Neuronal stem cell (in vitro differentiated cells): ENCODE measurements around the gene KLHL8. TPM values are rescaled to one million over a fixed set of nuclear protein-coding genes. Genes with fewer than 3 reads are reported as not detected.
A peak's percentile ranks its signal among the peaks of the same experiment; 100 is the strongest.

Experiments
- DNase-seq: peaks from one replicate; pipeline ENCODE4 v3.0.0-alpha.2; 2013; ENCODE audit warnings: low spot score
- H2AFZ ChIP-seq: one replicate; pipeline ENCODE4 v1.6.1; 2013; ENCODE audit warnings: mild to moderate bottlenecking, low read length, inconsistent platforms
- H2AK5ac ChIP-seq: 2 replicates; pipeline ENCODE4 v1.6.1; 2013; ENCODE audit warnings: low read depth, mild to moderate bottlenecking, inconsistent platforms, low read length, moderate library complexity, mixed read lengths
- H2BK120ac ChIP-seq: 2 replicates; pipeline ENCODE4 v1.6.1; 2013; ENCODE audit warnings: low read depth, mild to moderate bottlenecking, inconsistent platforms, low read length, moderate library complexity, mixed read lengths
- H2BK12ac ChIP-seq: one replicate; pipeline ENCODE4 v1.6.1; 2013; ENCODE audit warnings: low read length, inconsistent platforms
- H2BK15ac ChIP-seq: 2 replicates; pipeline ENCODE4 v1.6.1; 2013; ENCODE audit warnings: mild to moderate bottlenecking, low read length, inconsistent platforms, mixed read lengths
- H2BK5ac ChIP-seq: one replicate; pipeline ENCODE4 v1.6.1; 2013; ENCODE audit warnings: inconsistent platforms, mild to moderate bottlenecking, low read length, moderate library complexity
- H3K14ac ChIP-seq: one replicate; pipeline ENCODE4 v1.6.1; 2013; ENCODE audit warnings: low read length, inconsistent platforms
- H3K18ac ChIP-seq: 2 replicates; pipeline ENCODE4 v1.6.1; 2013; ENCODE audit warnings: low read length, inconsistent platforms
- H3K23ac ChIP-seq: 2 replicates; pipeline ENCODE4 v1.6.1; 2013; ENCODE audit warnings: low read depth, mild to moderate bottlenecking, mixed read lengths, low read length, inconsistent platforms; ENCODE audit not compliant: poor library complexity
- H3K27ac ChIP-seq: replicated peaks from 3 replicates; pipeline ENCODE4 v1.5.1; 2013; ENCODE audit warnings: low read length, inconsistent platforms
- H3K27me3 ChIP-seq, 3 experiments: 2 replicates each; pipeline ENCODE4 v1.6.1; 2013; ENCODE audit warnings: low read length in 3 of 3, mild to moderate bottlenecking in 2 of 3, inconsistent platforms in 1 of 3, low read depth in 1 of 3, mixed read lengths in 1 of 3, moderate library complexity in 1 of 3; ENCODE audit not compliant: control insufficient read depth in 3 of 3, insufficient read depth in 3 of 3
- H3K36me3 ChIP-seq, 2 donors: replicated peaks in 1 of 2; 2 replicates each; pipeline ENCODE4 v1.6.1; 2013; ENCODE audit warnings: low read length in 2 of 2; ENCODE audit not compliant: control insufficient read depth in 2 of 2, insufficient read depth in 2 of 2
- H3K4ac ChIP-seq: 2 replicates; pipeline ENCODE4 v1.6.1; 2013; ENCODE audit warnings: inconsistent platforms, mild to moderate bottlenecking, low read length, moderate library complexity
- H3K4me1 ChIP-seq, 2 donors: 1 replicate in 1 of 2; 2 replicates in 1 of 2; pipeline ENCODE4 v1.6.1; 2013; ENCODE audit warnings: low read length in 2 of 2, low read depth in 1 of 2; ENCODE audit not compliant: control insufficient read depth in 2 of 2, insufficient read depth in 1 of 2
- H3K4me2 ChIP-seq: one replicate; pipeline ENCODE4 v1.6.1; 2013; ENCODE audit warnings: mild to moderate bottlenecking, low read length, inconsistent platforms; ENCODE audit not compliant: insufficient read depth, poor library complexity, severe bottlenecking
- H3K4me3 ChIP-seq, 2 donors: 2 replicates each; pipeline ENCODE4 v1.5.1; 2013; ENCODE audit warnings: low read length in 2 of 2, mild to moderate bottlenecking in 2 of 2, inconsistent platforms in 1 of 2, moderate library complexity in 1 of 2
- H3K79me1 ChIP-seq: one replicate; pipeline ENCODE4 v1.6.1; 2013; ENCODE audit warnings: low read depth, mild to moderate bottlenecking, inconsistent platforms, low read length, moderate library complexity
- H3K9ac ChIP-seq: one replicate; pipeline ENCODE4 v1.6.1; 2013; ENCODE audit warnings: mild to moderate bottlenecking, low read depth, low read length, inconsistent platforms; ENCODE audit not compliant: poor library complexity
- H3K9me3 ChIP-seq, 2 donors: replicated peaks in 1 of 2; 2 replicates each; pipeline versions ENCODE3 to v1.6.1; 2013; ENCODE audit warnings: low read length in 2 of 2, mild to moderate bottlenecking in 2 of 2, inconsistent platforms in 1 of 2, low read depth in 1 of 2, mixed read lengths in 1 of 2, moderate library complexity in 1 of 2; ENCODE audit not compliant: control insufficient read depth in 2 of 2, insufficient read depth in 1 of 2
- H4K8ac ChIP-seq: one replicate; pipeline ENCODE4 v1.6.1; 2013; ENCODE audit warnings: low read depth, mild to moderate bottlenecking, inconsistent platforms, low read length, moderate library complexity
- H4K91ac ChIP-seq: one replicate; pipeline ENCODE4 v1.6.1; 2013; ENCODE audit warnings: low read length, low read depth, mild to moderate bottlenecking, inconsistent platforms; ENCODE audit not compliant: poor library complexity
- WGBS, 2 donors: extraction: QIAGEN DNeasy Blood & Tissue Kit; methylation state at CpG; one replicate each; pipeline ENCODE4 v1.1.7; 2013; ENCODE audit warnings: missing lambda C conversion rate in 2 of 2, mixed read lengths in 1 of 2; ENCODE audit not compliant: insufficient read length in 2 of 2, insufficient replicate concordance in 1 of 2; ENCODE audit errors: extremely low coverage in 2 of 2; 5-methylcytosine and 5-hydroxymethylcytosine counted together
- polyA plus RNA-seq, 2 experiments: library from polyadenylated mRNA; stranded (reverse); fragments of 200-250 nt; gene quantifications; one replicate each; pipeline ENCODE4 v1.2.3, GENCODE V29; 2013

Gene KLHL8
- 9.6 TPM for polyA plus RNA-seq (2013, experiment 1 of 2)
- 9.8 TPM for polyA plus RNA-seq (2013, experiment 2 of 2)

- Histone ChIP-seq H3K79me1 (peaks cover 6% of the 10 kb centered on the region), H2AK5ac (no peak within 1 kb of the TSS), H2AFZ (peak within 1 kb of the TSS; percentile 98), H2BK12ac (peak within 1 kb of the TSS; percentile 46), H3K4ac (no peak within 1 kb of the TSS), H3K9me3 (no peaks in the 10 kb centered on the region), H3K4me3 (peak within 1 kb of the TSS; percentile 76 to 89), H3K27me3 (peaks cover 0 to 11% (median 0%) of the 10 kb centered on the region in 3 experiments), H3K18ac (peak within 1 kb of the TSS; percentile 100), H2BK120ac (no peak within 1 kb of the TSS), H2BK5ac (peak within 1 kb of the TSS; percentile 91), H2BK15ac (no peak within 1 kb of the TSS), H3K4me1 (peaks cover 3 to 6% of the 10 kb centered on the region in 2 donors), H3K27ac (peak within 1 kb of the TSS; percentile 95), H3K23ac (peak within 1 kb of the TSS; percentile 58), H3K14ac (peak within 1 kb of the TSS; percentile 90), H4K8ac (no peak within 1 kb of the TSS), H3K36me3 (peaks cover 0 to 3% of the 10 kb centered on the region in 2 donors), H4K91ac (no peak within 1 kb of the TSS), H3K9ac (peak within 1 kb of the TSS; percentile 96), H3K4me2 (peak within 1 kb of the TSS; percentile 87)
- no CpG with 5 or more reads among the region's 70 CpGs for WGBS, 2 donors
- DNase-seq, result peak; percentile 83
Measured at GRCh38 chr4:87220094-87220822, at the start of gene KLHL8. KLHL8 (minus strand) TSS chr4:87220618; CDS start chr4:87195539, 25,079 bp downstream.

GRCh38 chr4:87270144-87270543 lies 49.7 kb upstream of the KLHL8 start:
- Histone ChIP-seq H3K36me3 (no peaks in the 10 kb centered on the region), H3K4me3 (no peak overlapping the region), H2AK5ac (no peak overlapping the region), H3K79me1 (no peaks in the 10 kb centered on the region), H2BK120ac (no peak overlapping the region), H3K18ac (no peak overlapping the region), H2BK5ac (no peak overlapping the region), H3K27ac (no peak overlapping the region), H3K9ac (no peak overlapping the region), H2BK15ac (no peak overlapping the region), H3K27me3 (peaks cover 0 to 19% (median 0%) of the 10 kb centered on the region in 3 experiments), H2BK12ac (no peak overlapping the region), H2AFZ (no peak overlapping the region), H3K9me3 (no peaks in the 10 kb centered on the region), H4K91ac (no peak overlapping the region), H3K23ac (no peak overlapping the region), H3K4ac (no peak overlapping the region), H3K4me2 (no peak overlapping the region), H4K8ac (no peak overlapping the region), H3K4me1 (peaks cover 2 to 5% of the 10 kb centered on the region in 2 donors), H3K14ac (no peak overlapping the region)
- WGBS, 2 donors, result no CpG with 5 or more reads among the region's 3 CpGs
- DNase-seq, result peak; percentile 18

- no peak overlapping the region for H2BK120ac ChIP-seq
- H2BK5ac ChIP-seq, result no peak overlapping the region
- H3K4me2 ChIP-seq, result no peak overlapping the region
- no peak overlapping the region for H3K4ac ChIP-seq
- no peak overlapping the region for H4K91ac ChIP-seq
- no peak overlapping the region for H3K4me3 ChIP-seq
- H3K9ac ChIP-seq, result no peak overlapping the region
- H2AFZ ChIP-seq, result no peak overlapping the region
- no peak overlapping the region for H2BK12ac ChIP-seq
- no peak overlapping the region for H3K27ac ChIP-seq
- no peak overlapping the region for H3K18ac ChIP-seq
- no peaks in the 10 kb centered on the region for H3K36me3 ChIP-seq
- H3K4me1 ChIP-seq, result peaks cover 2 to 5% of the 10 kb centered on the region in 2 donors
- H3K14ac ChIP-seq, result no peak overlapping the region
- H3K79me1 ChIP-seq, result no peaks in the 10 kb centered on the region
- WGBS, 2 donors, result no CpG with 5 or more reads among the region's 5 CpGs
- no peaks in the 10 kb centered on the region for H3K9me3 ChIP-seq
- H3K27me3 ChIP-seq, result peaks cover 0 to 19% (median 0%) of the 10 kb centered on the region in 3 experiments
- H4K8ac ChIP-seq, result no peak overlapping the region
- H2BK15ac ChIP-seq, result no peak overlapping the region
- peak; percentile 33 for DNase-seq
- H3K23ac ChIP-seq, result no peak overlapping the region
- no peak overlapping the region for H2AK5ac ChIP-seq
Measured at GRCh38 chr4:87268411-87268810, 48.0 kb upstream of the KLHL8 start.

- Histone ChIP-seq H3K36me3 (no peaks in the 10 kb centered on the region), H2BK5ac (no peak overlapping the region), H3K4ac (no peak overlapping the region), H3K4me1 (peaks cover 2 to 5% of the 10 kb centered on the region in 2 donors), H4K8ac (no peak overlapping the region), H3K23ac (no peak overlapping the region), H3K79me1 (no peaks in the 10 kb centered on the region), H2AK5ac (no peak overlapping the region), H2BK12ac (no peak overlapping the region), H3K27me3 (peaks cover 0 to 19% (median 0%) of the 10 kb centered on the region in 3 experiments), H3K9me3 (peaks cover 0 to 4% of the 10 kb centered on the region in 2 donors), H4K91ac (no peak overlapping the region), H2AFZ (no peak overlapping the region), H3K18ac (no peak overlapping the region), H3K9ac (no peak overlapping the region), H3K27ac (no peak overlapping the region), H3K4me2 (no peak overlapping the region), H3K14ac (no peak overlapping the region), H2BK15ac (no peak overlapping the region), H2BK120ac (no peak overlapping the region), H3K4me3 (no peak overlapping the region)
- no peak for DNase-seq
- 100% methylated on average over 2 of the region's 3 CpGs; no CpG with 5 or more reads in 1 of the 2 donors for WGBS, 2 donors
Measured at GRCh38 chr4:87266986-87267385, 46.6 kb upstream of the KLHL8 start.
